ENCODE results near the gene GPSM1.
A peak's percentile ranks its signal among the peaks of the same experiment; 100 is the strongest.
"Not testable (repeated sequence)": the region's sequence is repeated elsewhere in the genome, so short reads cannot be mapped to it uniquely, and the experiment has no call there.

GPSM1 gene

GRCh38 chr9:136394312-136395019 is 67.1 kb downstream of the GPSM1 start:
- no peak for DNase-seq (ENCODE audit: low read depth in 2 of 2)

DNA sequence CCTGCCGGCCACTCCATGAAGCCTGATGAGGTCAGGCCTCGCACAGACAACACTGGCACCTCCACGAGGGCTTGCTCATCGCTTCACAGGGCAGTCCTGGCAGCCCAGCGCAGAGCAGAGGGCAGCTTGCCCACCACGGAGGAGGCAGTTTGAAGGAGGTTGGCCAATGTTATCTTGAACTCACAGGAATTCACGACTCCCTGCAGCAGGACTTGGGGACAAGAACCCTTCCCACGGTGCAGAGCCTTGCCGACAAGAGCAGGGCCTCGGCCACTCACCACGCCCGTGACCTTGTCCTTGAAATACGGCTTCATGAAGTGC is 67.6 kb downstream of the GPSM1 start:
- DNase-seq (ENCODE audit: low read depth in 2 of 2): no peak

- DNase-seq (ENCODE audit: low read depth in 2 of 2): no peak
Observed at GRCh38 chr9:136395345-136396218, 68.2 kb downstream of the GPSM1 start.

GRCh38 chr9:136396219-136396515 is 68.8 kb downstream of the GPSM1 start:
- no peak for DNase-seq (ENCODE audit: low read depth in 2 of 2)

DNA sequence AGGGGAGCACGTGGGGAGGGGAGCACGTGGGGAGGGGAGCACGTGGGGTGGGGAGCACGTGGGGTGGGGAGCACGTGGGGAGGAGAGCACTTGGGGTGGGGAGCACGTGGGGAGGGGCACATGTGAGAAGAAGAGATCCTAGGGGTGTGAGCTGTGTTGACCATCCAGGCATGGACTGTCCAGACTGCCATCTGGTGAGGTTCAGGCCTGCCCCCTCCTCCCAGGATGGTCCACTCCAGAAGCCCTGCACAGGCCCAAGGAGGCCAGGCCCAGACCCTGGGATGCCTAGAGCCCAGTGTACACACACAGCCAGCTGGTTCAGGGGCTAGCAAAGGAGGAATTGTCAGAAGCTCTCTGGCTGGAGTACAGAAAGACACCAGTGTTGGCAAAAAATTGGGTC is 70.3 kb downstream of the GPSM1 start:
- DNase-seq (ENCODE audit: low read depth in 2 of 2): no peak

- no peak for DNase-seq (ENCODE audit: low read depth in 2 of 2)
Observed at GRCh38 chr9:136398286-136398685, 70.9 kb downstream of the GPSM1 start.

DNA sequence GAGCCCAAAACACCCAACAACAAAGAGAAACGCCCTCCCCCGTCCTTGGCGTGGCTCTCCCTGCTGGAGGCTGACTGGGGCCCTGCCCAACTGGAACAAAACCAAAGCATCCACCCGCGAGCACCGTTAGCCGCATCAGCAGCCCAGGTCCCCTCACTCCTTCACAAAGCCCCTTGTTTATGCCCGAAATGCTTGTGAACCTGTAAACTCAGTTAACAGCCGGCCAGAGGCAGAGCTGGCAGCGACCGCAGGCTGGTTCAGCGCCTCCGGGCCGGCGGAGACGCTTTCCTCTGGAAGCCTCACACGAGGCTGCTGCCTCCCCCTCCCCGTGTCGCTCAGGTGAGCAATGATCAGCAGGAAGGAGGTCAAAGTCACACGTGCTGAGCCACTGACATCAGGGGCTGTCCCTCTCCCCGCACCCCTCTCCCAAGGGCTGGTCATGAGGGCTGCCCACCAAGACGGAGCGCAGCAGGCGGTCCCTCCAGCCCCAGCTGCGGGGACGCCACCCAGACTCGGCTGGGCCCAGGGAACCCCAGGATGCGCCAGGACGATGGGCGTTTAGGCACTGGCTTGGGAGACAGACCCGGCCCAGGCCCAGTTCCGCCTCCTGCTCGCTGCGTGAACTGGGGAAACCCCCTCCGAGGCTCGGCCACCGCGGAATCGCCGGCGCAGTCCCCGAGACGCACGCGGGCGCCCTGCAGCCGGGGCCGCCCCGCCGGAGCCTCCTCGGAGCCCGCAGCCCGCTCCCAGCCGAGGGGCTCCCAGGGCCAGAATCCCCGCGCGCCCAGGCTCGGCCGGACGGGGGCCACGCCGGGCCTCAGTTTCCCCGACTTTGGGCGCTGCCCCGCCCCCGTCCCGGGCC is 72.1 kb downstream of the GPSM1 start:
- no peak for DNase-seq (ENCODE audit: low read depth in 2 of 2)

GRCh38 chr9:136400038-136400834 is 72.9 kb downstream of the GPSM1 start, which contains the start of gene SNAPC4:
SNAPC4 (minus strand) TSS chr9:136400170; CDS start chr9:136398428, 1,742 bp downstream.
- peak; percentile 57 to 75 for DNase-seq (ENCODE audit: low read depth in 2 of 2)

- DNase-seq (ENCODE audit: low read depth in 2 of 2): no peak
Observed at GRCh38 chr9:136401173-136401922, 74.0 kb downstream of the GPSM1 start.

DNA sequence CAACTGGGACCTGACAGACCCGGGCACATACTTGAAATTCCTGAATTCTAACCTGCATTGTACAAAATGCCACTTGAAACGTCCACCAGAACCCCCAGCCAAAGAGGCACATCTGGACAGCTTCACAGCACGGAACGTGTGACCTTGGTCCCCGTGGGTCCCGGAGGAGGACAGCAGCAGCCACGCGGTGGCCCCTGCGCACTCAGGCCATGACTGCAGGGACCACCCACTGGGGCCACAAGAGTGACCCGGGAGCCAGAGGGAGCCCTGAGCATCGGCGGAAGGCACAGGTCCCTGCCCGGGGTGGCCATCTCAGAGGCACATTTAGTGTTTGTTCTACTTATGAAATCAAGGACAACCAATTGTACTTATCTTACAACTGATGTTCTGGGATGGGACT is 74.7 kb downstream of the GPSM1 start:
- DNase-seq (ENCODE audit: low read depth in 2 of 2): no peak

DNA sequence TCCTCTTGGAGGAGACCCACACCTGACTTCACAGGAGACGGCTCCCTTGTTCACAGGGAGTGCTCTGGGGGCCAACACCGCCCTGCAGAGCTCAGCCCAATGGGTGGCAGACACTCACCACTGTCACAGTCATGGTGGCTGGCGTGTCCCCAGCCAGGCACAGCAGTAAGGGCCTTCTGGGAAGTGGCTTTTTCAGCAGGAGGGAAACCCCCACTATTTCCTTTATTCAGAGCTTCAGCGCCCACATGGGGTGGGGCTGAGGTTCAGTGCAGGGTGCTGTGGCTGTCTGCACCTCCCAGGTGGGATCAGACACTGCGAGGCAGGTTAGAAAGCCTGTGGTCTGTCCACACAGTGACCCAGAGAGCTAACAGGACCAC is 76.2 kb downstream of the GPSM1 start:
- peak; percentile 43 to 45 for DNase-seq (ENCODE audit: low read depth in 2 of 2)

GRCh38 chr9:136403915-136404800 is 76.8 kb downstream of the GPSM1 start:
- DNase-seq (ENCODE audit: low read depth in 2 of 2): no peak

- DNase-seq (ENCODE audit: low read depth in 2 of 2): no peak
Observed at GRCh38 chr9:136404801-136405136, 77.4 kb downstream of the GPSM1 start.

GRCh38 chr9:136405481-136405880 is 78.1 kb downstream of the GPSM1 start:
- no peak for DNase-seq (ENCODE audit: low read depth in 2 of 2)

GRCh38 chr9:136405904-136406303 is 78.6 kb downstream of the GPSM1 start:
- not testable (repeated sequence) for DNase-seq (ENCODE audit: low read depth in 2 of 2)

DNA sequence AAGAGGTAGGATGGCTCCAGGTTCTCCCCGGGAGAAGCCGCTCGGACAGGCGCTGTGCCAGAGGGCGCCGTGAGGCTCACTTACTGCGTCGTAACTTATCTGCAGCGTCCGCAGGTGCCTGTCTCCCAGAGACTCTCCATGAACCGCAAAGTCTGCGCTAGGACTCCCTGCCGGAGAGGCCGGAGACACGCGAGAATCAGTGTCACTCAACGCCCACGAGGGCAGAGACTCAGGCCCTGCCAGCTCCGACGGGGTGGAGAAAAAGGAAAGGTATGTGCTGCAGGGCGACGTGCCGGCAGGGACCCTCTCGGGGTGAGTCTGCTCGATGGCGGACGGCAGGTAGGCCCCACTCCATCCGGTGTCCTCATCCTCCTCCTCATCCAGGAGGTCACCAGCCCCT is 79.7 kb downstream of the GPSM1 start:
- DNase-seq (ENCODE audit: low read depth in 2 of 2): not testable (repeated sequence)

- DNase-seq (ENCODE audit: low read depth in 2 of 2): no peak
Observed at GRCh38 chr9:136407911-136408310, 80.6 kb downstream of the GPSM1 start.

All from stimulated activated CD4-positive, alpha-beta T cell treated with anti-CD3 and anti-CD28 coated beads, Interleukin-1b, Interleukin-23, amount 100 ng/mL, for 1 hour (primary cell).